ENCODE results near the gene WDR27. TPM values are rescaled to one million over a fixed set of nuclear protein-coding genes. Genes with fewer than 3 reads are reported as not detected.

WDR27 gene
- total RNA-seq, 2 experiments from 2014 or later, result 37.9 to 38.3 TPM

DNA sequence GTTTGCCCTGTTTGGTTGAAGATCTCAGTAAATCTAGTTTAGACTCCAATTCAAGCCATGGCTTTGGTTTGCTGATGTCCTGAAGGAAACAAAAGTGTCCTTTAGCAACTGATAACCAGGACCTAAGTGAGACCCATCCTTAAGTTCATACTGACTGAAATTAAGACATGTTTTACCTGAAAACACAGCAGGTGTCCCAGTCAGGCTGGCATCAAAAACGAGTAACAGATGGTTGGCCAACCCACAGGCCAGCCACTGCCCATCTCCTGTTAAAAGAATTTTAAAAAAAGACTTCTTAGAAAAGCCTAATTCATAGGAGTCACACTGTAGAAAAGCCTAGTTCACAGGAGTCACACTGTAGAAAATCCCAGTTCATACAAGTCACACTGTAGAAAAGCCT is 58.3 kb downstream of the WDR27 start:
- no peak overlapping the region for H3K27ac Mint-ChIP-seq
- H3K4me3 Mint-ChIP-seq, result no peak overlapping the region
- H3K36me3 Mint-ChIP-seq (ENCODE audit: low read depth), result no peaks in the 10 kb centered on the region
- H3K4me1 Mint-ChIP-seq (ENCODE audit: low read depth), result no peaks in the 10 kb centered on the region
- H3K27me3 Mint-ChIP-seq (ENCODE audit: low read depth), result no peaks in the 10 kb centered on the region
- no peak for DNase-seq
- CTCF ChIA-PET, result no interaction called here
- no peaks in the 10 kb centered on the region for H3K9me3 Mint-ChIP-seq
- intact Hi-C loops (cut with micrococcal nuclease), result no loop called here

DNA sequence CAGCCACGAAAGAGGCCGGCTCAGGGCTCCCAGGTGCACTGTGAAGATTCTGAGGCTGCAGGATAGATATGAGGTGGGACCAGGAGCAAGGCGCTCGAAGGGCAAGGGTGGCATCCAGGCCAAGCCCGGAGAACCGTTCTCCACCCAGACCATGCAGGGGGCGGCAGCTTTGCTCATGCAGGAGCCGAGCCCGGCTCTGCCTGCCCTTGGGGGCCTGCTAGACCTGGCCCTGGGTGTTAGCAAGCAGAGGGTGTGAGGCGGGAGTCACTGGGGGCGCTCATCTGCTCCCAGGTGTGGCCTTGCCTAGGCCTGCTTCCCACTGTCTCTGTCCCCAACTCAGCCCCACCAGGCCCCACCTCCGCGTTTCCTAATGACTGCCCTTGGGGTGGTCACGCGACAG is 59.4 kb downstream of the WDR27 start:
- Mint-ChIP-seq H3K36me3 (ENCODE audit: low read depth) (peaks cover 3% of the 10 kb centered on the region), H3K4me1 (ENCODE audit: low read depth) (no peaks in the 10 kb centered on the region), H3K9me3 (no peaks in the 10 kb centered on the region), H3K27ac (no peak overlapping the region), H3K4me3 (no peak overlapping the region), H3K27me3 (ENCODE audit: low read depth) (no peaks in the 10 kb centered on the region)
- no peak for DNase-seq
- intact Hi-C loops (cut with micrococcal nuclease), result no loop called here
- CTCF ChIA-PET, result no interaction called here

DNA sequence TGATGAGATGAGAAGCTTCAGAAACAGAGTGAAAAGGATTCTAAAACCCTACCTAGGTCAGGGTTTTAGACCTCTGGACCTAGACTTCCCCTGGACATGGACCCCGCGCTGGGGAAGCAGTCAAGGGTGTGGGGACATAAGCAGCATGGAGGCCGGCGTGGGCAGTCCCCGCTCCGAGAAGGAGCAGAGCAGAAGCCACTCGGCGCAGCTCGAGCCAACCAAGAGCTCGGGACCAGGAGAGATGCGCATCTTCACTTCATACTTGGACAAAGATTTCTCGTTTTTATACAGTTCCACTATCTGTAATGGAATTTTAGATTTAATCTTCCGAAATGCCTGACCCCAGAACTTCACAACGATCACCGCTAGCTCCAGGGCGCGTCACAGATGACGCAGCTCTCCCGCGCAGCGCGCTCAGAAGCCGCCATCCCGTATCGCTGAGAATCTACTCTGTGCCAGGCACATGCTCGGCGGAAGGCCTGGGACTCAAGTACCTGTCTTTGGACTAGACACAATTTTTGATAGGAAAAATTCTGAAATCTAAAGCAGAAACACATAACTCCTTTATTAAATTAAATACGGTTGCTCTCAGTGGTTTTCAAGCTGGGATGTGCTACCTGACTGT is 60.3 kb downstream of the WDR27 start:
- CTCF ChIA-PET, result no interaction called here
- Mint-ChIP-seq H3K27me3 (ENCODE audit: low read depth) (no peaks in the 10 kb centered on the region), H3K9me3 (no peaks in the 10 kb centered on the region), H3K4me3 (no peak overlapping the region), H3K36me3 (ENCODE audit: low read depth) (peaks cover 6% of the 10 kb centered on the region), H3K27ac (no peak overlapping the region), H3K4me1 (ENCODE audit: low read depth) (no peaks in the 10 kb centered on the region)
- intact Hi-C loops (cut with micrococcal nuclease), result no loop called here
- no peak for DNase-seq

DNA sequence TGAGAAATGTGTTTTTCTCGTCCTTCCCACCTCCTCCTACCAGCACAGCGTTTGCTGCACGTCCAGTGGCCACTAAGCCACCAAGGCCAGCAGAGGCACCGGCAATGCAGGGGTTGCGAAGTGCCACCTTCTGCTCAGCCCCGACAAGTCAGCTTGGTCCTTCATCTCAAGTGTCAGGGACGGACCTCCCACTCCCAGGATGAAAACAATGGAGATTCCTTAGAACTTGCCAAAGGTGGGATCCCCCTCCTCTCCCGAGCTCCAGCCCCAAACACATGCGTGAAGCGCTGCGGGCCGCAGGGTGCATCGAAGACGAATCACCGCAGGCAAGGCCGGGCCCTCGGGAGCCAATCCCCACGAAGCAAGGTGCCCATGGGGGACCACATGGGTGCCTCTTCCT is 60.8 kb downstream of the WDR27 start:
- Mint-ChIP-seq H3K9me3 (no peaks in the 10 kb centered on the region), H3K36me3 (ENCODE audit: low read depth) (peaks cover 6% of the 10 kb centered on the region), H3K27me3 (ENCODE audit: low read depth) (no peaks in the 10 kb centered on the region), H3K4me3 (no peak overlapping the region), H3K4me1 (ENCODE audit: low read depth) (no peaks in the 10 kb centered on the region), H3K27ac (no peak overlapping the region)
- DNase-seq, result no peak
- intact Hi-C loops (cut with micrococcal nuclease), result no loop called here
- CTCF ChIA-PET, result no interaction called here

DNA sequence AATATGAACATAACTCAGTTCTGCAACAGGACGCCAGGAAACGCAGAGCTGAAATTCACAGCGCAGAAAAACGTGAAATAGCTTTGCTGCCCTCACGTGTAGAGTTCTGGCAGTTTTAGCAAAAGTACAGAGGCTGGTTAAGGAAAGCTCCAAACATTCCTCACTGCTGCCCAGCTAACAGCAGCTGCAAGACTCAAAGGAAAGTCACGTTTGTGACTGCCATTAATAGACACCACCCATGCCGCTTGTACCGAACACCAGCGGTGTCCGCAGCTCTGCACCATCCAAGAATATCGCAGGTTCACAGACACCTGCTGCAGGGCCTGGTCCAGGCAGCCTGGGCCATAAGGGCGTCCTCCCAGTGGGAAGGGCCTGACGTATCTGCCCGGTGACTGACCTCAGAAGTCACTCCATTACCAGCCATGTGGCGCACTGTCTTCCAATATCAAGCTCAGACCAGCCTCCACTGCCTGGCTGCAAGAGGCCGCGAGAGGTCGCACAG is 61.4 kb downstream of the WDR27 start:
- H3K36me3 Mint-ChIP-seq (ENCODE audit: low read depth), result peaks cover 6% of the 10 kb centered on the region
- no peak overlapping the region for H3K4me3 Mint-ChIP-seq
- intact Hi-C loops (cut with micrococcal nuclease), result no loop called here
- no peak overlapping the region for H3K27ac Mint-ChIP-seq
- H3K9me3 Mint-ChIP-seq, result no peaks in the 10 kb centered on the region
- H3K4me1 Mint-ChIP-seq (ENCODE audit: low read depth), result no peaks in the 10 kb centered on the region
- CTCF ChIA-PET, result no interaction called here
- DNase-seq, result no peak
- H3K27me3 Mint-ChIP-seq (ENCODE audit: low read depth), result no peaks in the 10 kb centered on the region

DNA sequence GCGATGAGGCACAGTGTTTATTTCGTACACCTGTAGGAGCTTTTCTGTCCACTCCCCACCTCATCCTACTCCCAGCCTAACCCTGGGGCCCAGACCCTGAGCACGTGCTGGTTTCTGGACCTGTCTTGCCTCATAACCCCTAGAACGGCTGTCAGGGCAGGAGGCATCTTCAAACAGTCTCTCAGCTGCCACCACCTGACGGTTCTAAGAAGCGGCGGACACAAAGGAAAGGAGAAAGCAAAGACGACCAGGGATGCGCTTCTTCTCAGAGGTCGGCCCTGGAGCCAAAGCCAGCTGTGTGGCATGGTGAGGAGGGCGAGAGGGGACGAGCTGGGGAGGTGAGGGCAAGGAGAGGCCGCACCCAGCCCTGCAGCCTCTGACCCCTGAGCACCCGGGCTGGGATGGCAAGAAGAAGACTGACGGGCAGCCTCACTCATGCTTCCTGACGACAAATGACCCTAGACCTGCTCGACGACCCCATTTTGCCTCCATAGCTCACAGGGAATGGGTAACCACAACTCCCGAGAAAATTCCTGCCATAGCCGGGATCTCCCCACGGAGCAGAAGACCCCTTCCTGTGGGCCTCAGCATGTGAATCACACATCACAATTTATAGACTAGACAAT is 62.1 kb downstream of the WDR27 start:
- no peak for DNase-seq
- no peaks in the 10 kb centered on the region for H3K4me1 Mint-ChIP-seq (ENCODE audit: low read depth)
- H3K36me3 Mint-ChIP-seq (ENCODE audit: low read depth), result peaks cover 6% of the 10 kb centered on the region
- intact Hi-C loops (cut with micrococcal nuclease), result no loop called here
- H3K4me3 Mint-ChIP-seq, result no peak overlapping the region
- no peak overlapping the region for H3K27ac Mint-ChIP-seq
- H3K9me3 Mint-ChIP-seq, result no peaks in the 10 kb centered on the region
- H3K27me3 Mint-ChIP-seq (ENCODE audit: low read depth), result no peaks in the 10 kb centered on the region
- CTCF ChIA-PET, result interaction anchor here (0.6 kb wide), 1 partner anchor 249 kb away, joined by 5 read pairs; no protein-coding TSS in a partner anchor

DNA sequence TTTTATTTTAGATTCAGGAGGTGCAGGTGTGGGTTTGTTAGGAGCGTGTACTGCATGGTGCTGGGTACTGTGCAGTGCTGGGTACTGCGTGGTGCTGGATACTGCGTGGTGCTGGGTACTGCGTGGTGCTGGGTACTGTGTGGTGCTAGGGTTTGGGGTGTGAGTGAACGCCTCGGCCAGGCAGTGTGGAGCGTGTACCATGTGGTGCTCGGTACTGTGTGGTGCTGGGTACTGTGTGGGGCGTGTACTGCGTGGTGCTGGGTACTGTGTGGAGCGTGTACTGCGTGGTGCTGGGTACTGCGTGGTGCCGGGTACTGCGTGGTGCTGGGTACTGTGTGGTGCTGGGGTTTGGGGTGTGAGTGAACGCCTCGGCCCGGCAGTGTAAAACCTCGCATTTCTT is 62.9 kb downstream of the WDR27 start:
- intact Hi-C loops (cut with micrococcal nuclease), result no loop called here
- no peak for DNase-seq
- Mint-ChIP-seq H3K27ac (no peak overlapping the region), H3K4me3 (no peak overlapping the region), H3K36me3 (ENCODE audit: low read depth) (peaks cover 9% of the 10 kb centered on the region), H3K4me1 (ENCODE audit: low read depth) (no peaks in the 10 kb centered on the region), H3K9me3 (no peaks in the 10 kb centered on the region), H3K27me3 (ENCODE audit: low read depth) (no peaks in the 10 kb centered on the region)
- CTCF ChIA-PET, result no interaction called here

DNA sequence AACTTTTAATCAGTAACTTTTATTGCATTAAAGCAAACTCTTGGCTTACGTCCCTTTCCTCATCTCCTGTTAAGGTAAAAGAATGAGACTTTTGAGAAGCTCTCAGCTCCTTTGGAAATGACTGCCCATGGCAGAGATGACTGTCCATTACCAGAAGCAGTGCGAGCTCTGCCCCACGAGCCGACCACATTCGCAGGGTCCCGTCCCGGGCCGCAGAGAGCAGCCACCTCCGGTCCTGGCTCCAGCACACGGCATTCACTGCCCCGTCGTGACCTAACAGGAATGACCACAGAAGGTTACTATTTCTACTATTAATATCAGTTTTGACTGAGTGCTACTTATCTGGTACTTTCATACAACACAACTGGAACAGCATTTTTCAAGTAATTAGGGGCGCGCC is 63.4 kb downstream of the WDR27 start:
- H3K27ac Mint-ChIP-seq, result no peak overlapping the region
- intact Hi-C loops (cut with micrococcal nuclease), result no loop called here
- CTCF ChIA-PET, result no interaction called here

DNA sequence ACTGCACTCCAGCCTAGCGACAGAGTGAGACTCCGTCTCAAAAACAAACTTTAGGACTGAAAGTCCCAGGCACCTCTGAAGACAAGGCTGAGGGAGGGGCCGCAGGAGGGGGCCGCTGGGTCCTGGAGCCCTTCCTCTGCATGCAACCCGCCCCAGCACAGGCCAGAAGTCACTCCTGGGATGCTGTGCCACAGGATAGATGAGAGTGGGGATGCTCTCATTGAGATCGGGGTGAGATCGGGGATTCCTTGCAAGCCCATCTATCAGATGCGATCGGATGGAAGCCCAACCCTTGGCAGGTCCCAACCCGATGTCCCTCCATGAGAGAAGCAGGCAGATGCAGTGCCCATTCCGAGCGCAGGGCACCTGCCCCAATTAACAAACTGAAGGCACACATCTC is 66.5 kb downstream of the WDR27 start:
- H3K9me3 Mint-ChIP-seq, result no peaks in the 10 kb centered on the region
- peaks cover 18% of the 10 kb centered on the region for H3K36me3 Mint-ChIP-seq (ENCODE audit: low read depth)
- intact Hi-C loops (cut with micrococcal nuclease), result no loop called here
- H3K27ac Mint-ChIP-seq, result no peak overlapping the region
- DNase-seq, result no peak
- CTCF ChIA-PET, result no interaction called here
- no peaks in the 10 kb centered on the region for H3K4me1 Mint-ChIP-seq (ENCODE audit: low read depth)
- H3K27me3 Mint-ChIP-seq (ENCODE audit: low read depth), result no peaks in the 10 kb centered on the region
- no peak overlapping the region for H3K4me3 Mint-ChIP-seq

More for the DNA sequence above, 63.4 kb downstream of the WDR27 start:
- Mint-ChIP-seq H3K4me3 (no peak overlapping the region), H3K36me3 (ENCODE audit: low read depth) (peaks cover 9% of the 10 kb centered on the region), H3K4me1 (ENCODE audit: low read depth) (no peaks in the 10 kb centered on the region), H3K9me3 (no peaks in the 10 kb centered on the region), H3K27me3 (ENCODE audit: low read depth) (no peaks in the 10 kb centered on the region)
- DNase-seq, result no peak

DNA sequence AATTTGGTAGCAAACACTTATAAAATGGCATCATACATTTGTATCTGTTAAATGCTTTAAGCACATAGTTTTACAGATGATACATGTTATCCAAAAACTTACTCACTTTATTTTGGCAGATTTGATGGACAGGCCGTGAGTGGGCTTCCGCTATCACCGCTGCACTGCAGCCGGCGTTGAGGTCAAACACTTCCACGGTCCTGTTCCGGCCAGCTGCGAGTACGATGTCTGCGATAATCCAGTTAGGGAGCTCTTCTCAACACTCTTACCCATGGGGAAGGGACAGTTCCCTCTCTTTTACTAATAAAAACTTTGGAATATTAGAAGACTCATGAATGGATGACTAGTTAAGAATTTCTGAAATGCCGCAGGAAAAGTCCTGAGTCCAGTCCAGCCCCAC is 69.0 kb downstream of the WDR27 start:
- no peaks in the 10 kb centered on the region for H3K9me3 Mint-ChIP-seq
- no peak overlapping the region for H3K4me3 Mint-ChIP-seq
- CTCF ChIA-PET, result interaction anchor here (0.7 kb wide), 1 partner anchor 82 kb away, joined by 3 read pairs; no protein-coding TSS in a partner anchor
- DNase-seq, result no peak
- H3K27ac Mint-ChIP-seq, result no peak overlapping the region
- H3K27me3 Mint-ChIP-seq (ENCODE audit: low read depth), result no peaks in the 10 kb centered on the region
- no peaks in the 10 kb centered on the region for H3K4me1 Mint-ChIP-seq (ENCODE audit: low read depth)
- H3K36me3 Mint-ChIP-seq (ENCODE audit: low read depth), result peaks cover 20% of the 10 kb centered on the region
- intact Hi-C loops (cut with micrococcal nuclease), result no loop called here

DNA sequence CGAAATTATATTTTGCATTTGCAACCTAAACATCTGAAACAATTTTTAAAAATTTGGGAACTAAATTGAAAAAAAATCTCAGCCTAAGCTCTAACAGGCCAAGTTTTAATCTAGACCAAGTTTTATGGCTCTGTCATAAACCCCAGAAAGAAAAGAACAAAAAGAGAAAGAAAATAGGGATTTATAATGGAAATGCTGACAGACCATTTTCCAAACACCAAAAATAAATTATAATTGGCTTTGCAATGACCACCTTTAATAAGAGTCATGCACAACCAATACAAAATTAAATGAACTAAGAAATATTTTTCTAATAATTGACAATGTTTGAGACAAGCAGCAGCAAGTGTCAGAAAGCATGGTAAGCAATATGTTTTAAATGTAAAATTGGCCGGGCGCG is 72.6 kb downstream of the WDR27 start:
- H3K9me3 Mint-ChIP-seq, result no peaks in the 10 kb centered on the region
- intact Hi-C loops (cut with micrococcal nuclease), result no loop called here
- H3K27ac Mint-ChIP-seq, result no peak overlapping the region
- CTCF ChIA-PET, result no interaction called here
- no peaks in the 10 kb centered on the region for H3K27me3 Mint-ChIP-seq (ENCODE audit: low read depth)
- H3K4me1 Mint-ChIP-seq (ENCODE audit: low read depth), result no peaks in the 10 kb centered on the region
- H3K36me3 Mint-ChIP-seq (ENCODE audit: low read depth), result peaks cover 21% of the 10 kb centered on the region
- H3K4me3 Mint-ChIP-seq, result no peak overlapping the region
- no peak for DNase-seq

DNA sequence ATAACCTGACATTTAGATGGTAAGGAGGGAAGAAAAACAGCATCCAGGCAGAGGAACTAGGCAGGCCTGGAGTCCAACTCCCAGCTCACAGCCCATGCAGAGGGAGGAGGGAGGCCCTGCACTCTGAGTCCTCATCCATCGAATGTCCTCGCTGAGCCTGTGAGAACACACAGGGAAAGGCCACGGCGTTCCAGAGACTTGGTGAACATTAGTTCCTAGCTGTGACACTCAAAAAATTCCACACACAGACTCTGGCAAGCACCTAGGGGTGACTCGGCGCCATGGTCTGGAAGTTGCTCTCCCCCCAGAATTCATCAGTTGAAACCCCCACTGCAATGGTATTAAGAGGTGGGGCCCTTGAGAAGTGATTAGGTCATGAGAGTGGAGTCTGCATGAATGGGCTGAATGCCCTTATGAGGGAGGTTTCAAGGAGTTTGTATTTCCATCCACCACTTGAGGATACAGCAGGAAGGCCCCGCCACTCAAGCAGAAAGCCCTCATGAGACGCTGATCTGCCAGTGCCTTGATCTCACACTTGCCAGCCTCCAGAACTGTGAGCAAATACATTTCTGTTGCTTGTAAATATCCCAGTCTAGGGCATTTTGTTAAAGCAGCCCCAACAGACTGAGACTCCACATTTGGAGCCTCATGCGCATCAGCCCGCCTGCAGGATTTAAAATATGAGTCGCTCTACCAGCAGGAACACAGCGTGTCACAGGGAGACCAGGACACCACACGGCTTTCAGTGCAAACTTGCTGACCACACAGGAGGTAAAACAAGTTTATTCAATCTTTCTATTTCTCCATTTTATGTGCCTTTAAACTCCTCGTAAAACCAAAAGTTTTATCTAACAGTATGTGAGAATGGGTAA is 73.9 kb downstream of the WDR27 start:
- intact Hi-C loops (cut with micrococcal nuclease), result no loop called here
- CTCF ChIA-PET, result no interaction called here
- no peak for DNase-seq
- Mint-ChIP-seq H3K9me3 (no peaks in the 10 kb centered on the region), H3K36me3 (ENCODE audit: low read depth) (peaks cover 13% of the 10 kb centered on the region), H3K27me3 (ENCODE audit: low read depth) (no peaks in the 10 kb centered on the region), H3K4me3 (no peak overlapping the region), H3K27ac (no peak overlapping the region), H3K4me1 (ENCODE audit: low read depth) (no peaks in the 10 kb centered on the region)

DNA sequence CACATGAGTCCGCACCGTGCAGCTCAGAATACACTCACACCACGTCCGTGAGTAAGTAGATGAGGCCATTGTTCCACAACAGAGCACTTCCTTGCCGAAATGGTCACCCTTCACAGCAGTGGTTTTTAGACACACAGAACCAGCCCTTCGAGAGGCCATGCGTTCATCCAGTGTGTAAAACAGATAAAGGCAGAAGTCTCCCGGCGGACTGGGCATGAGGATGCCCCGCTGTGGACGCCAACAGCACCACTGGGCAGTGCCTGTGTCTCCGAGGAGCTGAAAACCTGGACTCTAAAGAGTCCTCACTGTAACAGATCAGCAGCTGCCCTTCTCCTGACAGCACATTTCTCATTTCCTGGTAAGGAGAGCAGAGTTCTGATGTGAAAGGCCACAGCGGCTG is 75.2 kb downstream of the WDR27 start:
- intact Hi-C loops (cut with micrococcal nuclease), result no loop called here
- no peak for DNase-seq
- peaks cover 9% of the 10 kb centered on the region for H3K36me3 Mint-ChIP-seq (ENCODE audit: low read depth)
- no peaks in the 10 kb centered on the region for H3K27me3 Mint-ChIP-seq (ENCODE audit: low read depth)
- no peaks in the 10 kb centered on the region for H3K4me1 Mint-ChIP-seq (ENCODE audit: low read depth)
- H3K4me3 Mint-ChIP-seq, result no peak overlapping the region
- no peaks in the 10 kb centered on the region for H3K9me3 Mint-ChIP-seq
- CTCF ChIA-PET, result no interaction called here
- H3K27ac Mint-ChIP-seq, result no peak overlapping the region

Data from activated naive CD4-positive, alpha-beta T cell treated with anti-CD3 and anti-CD28 coated beads for 36 hours (primary cell).